Liver (tissue), 9 donors: ENCODE results near the gene ZYX. TPM values are rescaled to one million over a fixed set of nuclear protein-coding genes. Genes with fewer than 3 reads are reported as not detected.

Experiments used
- DNase-seq: peaks from one replicate; pipeline ENCODE4 v3.0.0-alpha.2; 2017; ENCODE audit warnings: low spot score
- H3K27ac ChIP-seq, 2 donors: one replicate each; pipeline ENCODE4 v1.7.0; 2013; ENCODE audit warnings: inconsistent platforms in 2 of 2, low read length in 2 of 2, control low read depth in 1 of 2, low read depth in 1 of 2, mild to moderate bottlenecking in 1 of 2
- H3K27me3 ChIP-seq, 4 donors: one replicate each; pipeline versions ENCODE4 v1.6.1 to v1.7.0; 2013; ENCODE audit warnings: low read length in 3 of 4, inconsistent platforms in 1 of 4, mild to moderate bottlenecking in 1 of 4, moderate library complexity in 1 of 4; ENCODE audit not compliant: control insufficient read depth in 4 of 4, insufficient read depth in 4 of 4
- H3K36me3 ChIP-seq, 4 donors: one replicate each; pipeline versions ENCODE4 v1.6.1 to v1.7.0; 2013; ENCODE audit warnings: low read length in 3 of 4, mild to moderate bottlenecking in 3 of 4, low read depth in 1 of 4, moderate library complexity in 1 of 4; ENCODE audit not compliant: control insufficient read depth in 4 of 4, insufficient read depth in 3 of 4
- H3K4me1 ChIP-seq, 4 donors: one replicate each; pipeline versions ENCODE4 v1.6.1 to v1.7.0; 2013; ENCODE audit warnings: low read length in 3 of 4, mild to moderate bottlenecking in 3 of 4, moderate library complexity in 1 of 4; ENCODE audit not compliant: control insufficient read depth in 4 of 4, insufficient read depth in 4 of 4
- H3K4me3 ChIP-seq, 3 donors: one replicate each; pipeline versions ENCODE4 v1.6.1 to v1.7.0; 2013; ENCODE audit warnings: low read length in 3 of 3, control low read depth in 1 of 3, low read depth in 1 of 3, mild to moderate bottlenecking in 1 of 3
- H3K9ac ChIP-seq, 2 donors: one replicate each; pipeline ENCODE4 v1.7.0; 2013; ENCODE audit warnings: low read length in 2 of 2, mild to moderate bottlenecking in 2 of 2, moderate library complexity in 2 of 2, control low read depth in 1 of 2, low read depth in 1 of 2
- H3K9me3 ChIP-seq, 4 donors: one replicate each; pipeline versions ENCODE4 v1.6.1 to v1.7.0; 2013; ENCODE audit warnings: low read length in 3 of 4; ENCODE audit not compliant: control insufficient read depth in 4 of 4
- CTCF ChIP-seq: fragments of 150-350 bp; IDR thresholded peaks from 2 replicates; pipeline ENCODE4 v1.5.1; 2017; ENCODE audit warnings: improper control_type of control experiment, low read depth, low read length; ENCODE audit not compliant: missing input control
- FOXA1 ChIP-seq: IDR thresholded peaks from 2 replicates; pipeline ENCODE4 v1.6.1; 2016; ENCODE audit warnings: antibody characterized with exemption
- FOXA2 ChIP-seq: IDR thresholded peaks from 2 replicates; pipeline ENCODE4 v1.6.1; 2016; ENCODE audit warnings: antibody characterized with exemption
- GABPA ChIP-seq, 2 donors: IDR thresholded peaks in 1 of 2; conservative IDR thresholded peaks in 1 of 2; 2 replicates each; pipeline ENCODE4 v1.6.1; 2016; ENCODE audit warnings: antibody characterized with exemption in 2 of 2, mild to moderate bottlenecking in 1 of 2, moderate library complexity in 1 of 2
- HNF4A ChIP-seq, 2 donors: conservative IDR thresholded peaks; 2 replicates each; pipeline ENCODE4 v1.6.1; 2016; ENCODE audit warnings: antibody characterized with exemption in 2 of 2, mild to moderate bottlenecking in 2 of 2
- HNF4G ChIP-seq: IDR thresholded peaks from 2 replicates; pipeline ENCODE4 v1.6.1; 2016; ENCODE audit warnings: antibody characterized with exemption
- JUND ChIP-seq, 2 donors: IDR thresholded peaks; 2 replicates each; pipeline ENCODE4 v1.6.1; 2016; ENCODE audit warnings: antibody characterized with exemption in 2 of 2
- NR2F2 ChIP-seq: IDR thresholded peaks from 2 replicates; pipeline ENCODE4 v1.6.1; 2016; ENCODE audit warnings: antibody characterized with exemption
- RAD21 ChIP-seq, 2 donors: IDR thresholded peaks; 2 replicates each; pipeline ENCODE4 v1.6.1; 2016; ENCODE audit warnings: antibody characterized with exemption in 2 of 2, mild to moderate bottlenecking in 2 of 2
- REST ChIP-seq: IDR thresholded peaks from 2 replicates; pipeline ENCODE4 v1.6.1; 2016; ENCODE audit warnings: antibody characterized with exemption, mild to moderate bottlenecking
- RXRA ChIP-seq, 2 donors: IDR thresholded peaks; 2 replicates each; pipeline ENCODE4 v1.6.1; 2017 to 2018; ENCODE audit warnings: antibody characterized with exemption in 2 of 2, mild to moderate bottlenecking in 1 of 2
- SP1 ChIP-seq: IDR thresholded peaks from 2 replicates; pipeline ENCODE4 v1.6.1; 2018; ENCODE audit warnings: antibody characterized with exemption, mild to moderate bottlenecking
- TAF1 ChIP-seq: conservative IDR thresholded peaks from 2 replicates; pipeline ENCODE4 v1.6.1; 2016; ENCODE audit warnings: antibody characterized with exemption, mild to moderate bottlenecking
- YY1 ChIP-seq: IDR thresholded peaks from 2 replicates; pipeline ENCODE4 v1.6.1; 2016; ENCODE audit warnings: antibody characterized with exemption, mild to moderate bottlenecking
- WGBS: extraction: QIAGEN DNeasy Blood & Tissue Kit; methylation state at CpG from one replicate; pipeline ENCODE4 v1.1.7; 2013; 5-methylcytosine and 5-hydroxymethylcytosine counted together
- polyA plus RNA-seq, 2 donors: library from polyadenylated mRNA; stranded (reverse) in 1 of 2; unstranded in 1 of 2; fragments of 200-250 nt in 1 of 2; fragments of >200 nt in 1 of 2; fragmentation: Nextera tagmentation in 1 of 2; extraction: Ambion mirVana in 1 of 2; gene quantifications; one replicate each; pipeline versions ENCODE4 v1.2.1 to v1.2.3, GENCODE V29; 2013 to 2015
- total RNA-seq, 2 donors: library from RNA; depleted of rRNA; stranded (reverse); fragments of >200 nt; gene quantifications; one replicate each; pipeline ENCODE4 v1.2.3, GENCODE V29; 2014
- TF ChIP-seq, protein P1 (sequence below): IDR thresholded peaks from 2 replicates; pipeline ENCODE4 v1.6.1; 2016; ENCODE audit warnings: antibody characterized with exemption
- TF ChIP-seq, protein P2 (sequence below): IDR thresholded peaks from 2 replicates; pipeline ENCODE4 v1.6.1; 2016; ENCODE audit warnings: antibody characterized with exemption
- donor health status: healthy.
- donor health status: healthy.
- donor health status: healthy.
- donor health status: healthy.
- donor health status: healthy.

ZYX gene
- total and polyA plus RNA-seq, 4 donors, result 15.4 to 49.7 (median 16.5) TPM

- TF ChIP-seq CTCF (no peak), FOXA1 (no peak), GABPA (IDR thresholded peaks at IDR 0.05 in 1 of 2, conservative IDR thresholded peaks at IDR 0.05 in 1 of 2) (no peak), YY1 (no peak)
- TF ChIP-seq, protein P1, sequence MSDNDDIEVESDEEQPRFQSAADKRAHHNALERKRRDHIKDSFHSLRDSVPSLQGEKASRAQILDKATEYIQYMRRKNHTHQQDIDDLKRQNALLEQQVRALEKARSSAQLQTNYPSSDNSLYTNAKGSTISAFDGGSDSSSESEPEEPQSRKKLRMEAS, result no peak
These were observed 8.4 kb downstream of the ZYX start (continued) for GRCh38 chr7:143389316-143390103.

DNA sequence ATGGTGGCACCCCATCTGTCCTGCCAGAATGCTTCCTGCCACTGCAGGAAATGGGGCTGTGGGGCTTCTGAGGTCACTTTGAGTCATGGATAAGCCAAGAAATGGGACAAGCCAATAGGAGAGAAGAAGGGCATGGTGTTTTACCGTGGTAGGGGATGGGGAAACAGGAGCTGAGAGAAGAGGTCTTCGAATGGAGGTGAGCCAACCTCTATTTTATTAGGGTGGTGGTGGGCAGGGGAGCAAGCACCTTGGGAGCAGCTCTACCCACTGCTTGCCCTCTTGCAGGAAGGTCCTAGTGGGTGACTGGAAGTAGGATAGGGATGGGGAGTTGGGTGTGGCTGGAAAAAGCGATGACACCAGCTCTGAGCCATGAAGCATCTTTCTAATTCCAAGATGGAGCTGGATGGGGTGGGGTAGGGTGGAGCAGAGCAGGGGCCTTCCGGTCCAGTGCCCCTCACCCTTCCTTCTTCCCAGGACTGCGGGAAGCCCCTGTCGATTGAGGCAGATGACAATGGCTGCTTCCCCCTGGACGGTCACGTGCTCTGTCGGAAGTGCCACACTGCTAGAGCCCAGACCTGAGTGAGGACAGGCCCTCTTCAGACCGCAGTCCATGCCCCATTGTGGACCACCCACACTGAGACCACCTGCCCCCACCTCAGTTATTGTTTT lies 9.1 kb downstream of the ZYX start:
- no peak overlapping the region for H3K9ac ChIP-seq
- H3K9me3 ChIP-seq, result no peaks in the 10 kb centered on the region
- H3K27ac ChIP-seq, result no peak overlapping the region
- TF ChIP-seq GABPA (IDR thresholded peaks at IDR 0.05 in 1 of 2, conservative IDR thresholded peaks at IDR 0.05 in 1 of 2), result no peak
- TF ChIP-seq, protein P1, result no peak
- TF ChIP-seq, protein P2, sequence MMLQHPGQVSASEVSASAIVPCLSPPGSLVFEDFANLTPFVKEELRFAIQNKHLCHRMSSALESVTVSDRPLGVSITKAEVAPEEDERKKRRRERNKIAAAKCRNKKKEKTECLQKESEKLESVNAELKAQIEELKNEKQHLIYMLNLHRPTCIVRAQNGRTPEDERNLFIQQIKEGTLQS, result no peak
- no peak for TF ChIP-seq HNF4G
- TF ChIP-seq SP1, result no peak
- TF ChIP-seq JUND (IDR thresholded peaks at IDR 0.05), result no peak
- TF ChIP-seq FOXA2, result no peak
- peaks cover 12 to 31% (median 18%) of the 10 kb centered on the region in 4 donors for H3K36me3 ChIP-seq
- H3K27me3 ChIP-seq, result no peaks in the 10 kb centered on the region
- peaks cover 33 to 68% (median 61%) of the 10 kb centered on the region in 4 donors for H3K4me1 ChIP-seq
- 91% methylated on average over 10 of the region's 10 CpGs for WGBS
- H3K4me3 ChIP-seq, result no peak overlapping the region
- no peak for DNase-seq

DNA sequence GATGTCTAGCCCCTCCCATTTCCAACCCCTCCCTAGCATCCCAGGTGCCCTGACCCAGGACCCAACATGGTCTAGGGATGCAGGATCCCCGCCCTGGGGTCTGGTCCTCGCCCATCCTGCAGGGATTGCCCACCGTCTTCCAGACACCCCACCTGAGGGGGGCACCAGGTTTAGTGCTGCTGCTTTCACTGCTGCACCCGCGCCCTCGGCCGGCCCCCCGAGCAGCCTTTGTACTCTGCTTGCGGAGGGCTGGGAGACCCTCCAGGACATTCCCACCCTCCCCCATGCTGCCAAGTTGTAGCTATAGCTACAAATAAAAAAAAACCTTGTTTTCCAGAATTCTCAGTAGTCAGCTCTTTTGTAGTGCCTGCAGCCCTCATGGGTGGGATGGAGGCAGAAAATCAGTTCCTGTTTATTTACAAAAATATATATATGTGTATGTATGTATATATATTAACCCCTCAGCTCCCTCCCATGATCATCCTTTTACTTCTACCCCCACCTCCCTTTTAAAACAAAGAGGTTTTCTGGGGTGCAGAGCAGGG lies 9.7 kb downstream of the ZYX start:
- H3K9me3 ChIP-seq, result no peaks in the 10 kb centered on the region
- DNase-seq, result no peak
- H3K27ac ChIP-seq, result peak overlapping the region in 1 of 2 donors; percentile 28
- no peak overlapping the region for H3K9ac ChIP-seq
- no peaks in the 10 kb centered on the region for H3K27me3 ChIP-seq
- H3K4me3 ChIP-seq, result no peak overlapping the region
- TF ChIP-seq FOXA2 (no peak), SP1 (no peak), TAF1 (no peak), YY1 (no peak), RXRA (IDR thresholded peaks at IDR 0.05) (no peak), HNF4A (conservative IDR thresholded peaks at IDR 0.05) (no peak), RAD21 (IDR thresholded peaks at IDR 0.05) (no peak), CTCF (no peak), FOXA1 (no peak), REST (no peak), GABPA (IDR thresholded peaks at IDR 0.05 in 1 of 2, conservative IDR thresholded peaks at IDR 0.05 in 1 of 2) (no peak), NR2F2 (no peak), HNF4G (no peak)
- TF ChIP-seq, protein P1, result no peak
- TF ChIP-seq, protein P2, result no peak
- peaks cover 12 to 31% (median 18%) of the 10 kb centered on the region in 4 donors for H3K36me3 ChIP-seq
- WGBS, result 95% methylated on average over 9 of the region's 9 CpGs
- peaks cover 34 to 68% (median 62%) of the 10 kb centered on the region in 4 donors for H3K4me1 ChIP-seq
